Suppressor macrophage treated with lipopolysaccharide for 1 hour (primary cell): ENCODE measurements around the gene POM121.
A peak's percentile ranks its signal among the peaks of the same experiment; 100 is the strongest.
"Not testable (repeated sequence)": the region's sequence is repeated elsewhere in the genome, so short reads cannot be mapped to it uniquely, and the experiment has no call there.

Experiments used
- DNase-seq, 3 donors: peaks; one replicate each; pipeline ENCODE4 v3.0.0-alpha.2; 2020 to 2022

The POM121 gene

GRCh38 chr7:72924733-72925545 lies at the start of gene POM121:
POM121 (plus strand) TSS chr7:72925095; CDS start chr7:72925122, 27 bp downstream.
- peak; percentile 91 to 95 (median 94) for DNase-seq

DNA sequence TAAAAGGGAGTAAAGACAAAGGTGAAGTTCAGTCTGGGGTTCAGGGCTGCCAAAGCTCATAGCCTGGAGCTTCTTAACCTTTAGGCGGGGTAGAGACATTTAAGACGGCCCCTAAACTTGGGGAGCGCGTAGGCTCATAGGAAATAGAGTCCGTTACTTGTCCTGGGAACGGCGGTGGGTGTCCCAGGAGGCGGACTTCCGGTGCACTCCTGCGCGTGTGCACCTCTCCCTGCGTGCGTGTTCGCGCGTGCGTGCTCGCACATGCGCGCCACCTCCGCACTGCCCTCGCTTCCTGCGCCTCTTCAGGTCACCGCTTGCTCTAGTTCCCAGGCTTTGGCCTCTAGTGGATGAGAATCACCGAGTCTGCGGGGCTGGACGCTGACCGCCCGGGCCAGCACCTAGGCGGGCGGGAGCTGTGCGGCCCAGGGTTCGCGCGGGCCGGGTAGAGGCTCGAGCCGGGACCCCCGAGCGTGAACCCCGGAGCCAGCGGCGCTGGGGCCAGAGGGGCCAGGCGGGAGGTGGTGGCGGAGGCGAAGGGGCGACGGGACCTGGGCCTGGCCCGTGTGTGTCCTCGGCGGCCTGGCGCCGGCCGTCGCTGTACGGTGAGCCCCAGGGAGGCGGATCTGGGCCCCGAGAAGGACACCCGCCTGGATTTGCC lies 45.7 kb upstream of the POM121 start:
- DNase-seq: peak; percentile 58 to 68 (median 66)

DNA sequence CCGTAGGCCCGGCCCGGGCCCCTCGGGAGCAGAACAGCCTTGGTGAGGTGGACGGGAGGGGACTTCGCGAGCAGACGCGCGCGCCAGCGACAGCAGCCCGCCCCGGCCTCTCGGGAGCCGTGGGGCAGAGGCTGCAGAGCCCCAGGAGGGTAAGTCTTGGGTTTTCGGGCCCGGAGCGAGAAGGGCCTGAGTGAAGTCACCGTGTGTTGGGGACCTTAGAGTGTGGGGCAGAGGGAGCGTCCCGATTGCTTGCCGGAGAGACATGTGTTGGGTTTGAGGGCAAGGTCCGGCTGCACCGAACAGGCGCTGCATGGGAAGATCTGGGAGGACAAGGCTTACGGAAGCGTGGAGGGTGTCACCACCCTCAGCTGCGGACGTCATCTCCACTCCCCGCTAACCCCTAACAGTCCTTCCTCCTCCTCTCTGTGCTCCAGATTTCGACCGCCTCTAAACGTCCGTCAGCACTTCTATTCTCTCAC lies 45.1 kb upstream of the POM121 start:
- peak; percentile 73 to 82 (median 79) for DNase-seq

DNA sequence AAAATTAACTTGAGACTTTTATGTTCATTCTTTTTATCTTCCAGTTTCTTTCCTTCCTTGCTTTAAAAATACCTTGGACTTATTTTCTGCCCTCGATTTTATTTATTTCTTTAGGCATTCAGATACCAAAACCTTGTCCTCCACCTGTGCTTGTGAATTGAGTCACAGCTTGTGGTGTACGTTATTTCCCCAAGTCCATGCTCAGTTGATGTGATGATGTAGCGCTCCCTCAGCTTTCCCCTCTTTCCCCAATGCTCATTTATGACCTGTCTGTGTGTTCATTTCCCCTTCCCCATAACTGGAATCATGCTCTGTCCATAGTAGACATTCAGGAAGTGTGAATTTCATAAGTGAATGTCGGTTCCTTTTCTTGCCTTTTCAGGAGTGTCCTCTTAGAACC lies 33.1 kb upstream of the POM121 start:
- DNase-seq: peak; percentile 29 to 54 (median 43)

- DNase-seq: not testable (repeated sequence)
Observed at GRCh38 chr7:72904740-72905139, 20.2 kb upstream of the POM121 start.

- DNase-seq: not testable (repeated sequence)
Observed at GRCh38 chr7:72908422-72908821, 16.5 kb upstream of the POM121 start.

- DNase-seq: peak in 1 of 3 donors; percentile 19
Observed at GRCh38 chr7:72911395-72911794, 13.5 kb upstream of the POM121 start.

DNA sequence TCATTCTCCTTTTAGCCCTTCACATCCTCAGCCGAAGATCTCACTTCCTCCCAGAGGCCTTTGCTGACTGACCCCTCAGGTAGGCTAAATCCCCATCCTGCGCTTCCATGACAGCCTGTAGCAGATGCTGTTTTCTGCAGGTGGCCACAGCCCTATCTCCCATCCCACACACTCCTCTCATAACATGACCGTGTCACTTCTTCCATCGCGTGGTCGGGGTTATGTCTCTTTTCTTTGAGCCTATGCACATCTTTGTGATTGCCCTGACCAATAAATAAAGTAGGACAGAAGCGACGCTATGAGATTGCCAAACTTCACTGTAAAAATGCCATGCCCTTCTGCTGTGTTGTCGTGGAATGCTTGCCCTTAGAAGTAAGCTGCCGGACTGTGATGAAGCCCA lies 11.1 kb upstream of the POM121 start:
- DNase-seq: not testable (repeated sequence)

GRCh38 chr7:72914756-72915525 lies 10.0 kb upstream of the POM121 start:
- peak; percentile 69 to 73 (median 70) for DNase-seq

DNA sequence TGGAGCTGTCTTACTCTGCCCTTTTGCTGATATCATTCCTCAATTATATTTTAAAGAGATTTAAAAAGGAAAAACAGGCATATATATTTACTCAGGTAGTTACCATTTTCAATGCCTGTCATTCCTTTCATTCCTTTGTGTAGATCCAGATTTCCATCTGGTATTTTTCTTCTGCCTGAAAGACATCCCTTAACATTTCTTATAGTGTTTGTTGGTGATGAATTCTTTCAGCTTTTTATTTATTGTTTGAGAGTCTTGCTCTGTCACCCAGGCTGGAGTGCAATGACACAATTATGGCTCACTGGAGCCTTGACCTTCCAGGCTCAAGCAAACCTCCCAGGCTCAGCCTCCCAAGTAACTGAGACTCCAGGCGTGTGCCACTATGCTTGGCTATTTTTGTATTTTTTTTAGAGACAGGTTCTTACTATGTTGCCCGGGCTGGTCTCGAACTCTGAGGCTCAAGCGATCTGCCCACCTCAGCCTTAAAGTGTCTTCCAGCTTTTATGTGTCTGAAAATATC lies 5.6 kb upstream of the POM121 start:
- no peak for DNase-seq

DNA sequence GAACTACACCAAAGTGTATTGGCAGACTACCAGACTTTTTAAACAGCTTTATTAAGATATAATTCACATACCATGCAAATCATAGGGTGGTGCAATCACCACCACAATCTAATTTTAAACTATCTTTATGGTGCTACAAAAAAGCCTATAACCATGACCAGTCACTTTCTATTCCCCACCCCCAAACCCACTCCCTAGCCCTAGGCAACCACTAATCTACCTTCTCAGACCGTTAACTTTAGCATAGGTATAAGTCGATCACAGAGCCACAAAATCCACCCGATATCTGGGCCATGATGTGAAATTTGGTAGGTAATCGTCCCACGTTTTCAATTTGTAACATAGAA lies 536 bp upstream of the POM121 start:
- no peak for DNase-seq

DNA sequence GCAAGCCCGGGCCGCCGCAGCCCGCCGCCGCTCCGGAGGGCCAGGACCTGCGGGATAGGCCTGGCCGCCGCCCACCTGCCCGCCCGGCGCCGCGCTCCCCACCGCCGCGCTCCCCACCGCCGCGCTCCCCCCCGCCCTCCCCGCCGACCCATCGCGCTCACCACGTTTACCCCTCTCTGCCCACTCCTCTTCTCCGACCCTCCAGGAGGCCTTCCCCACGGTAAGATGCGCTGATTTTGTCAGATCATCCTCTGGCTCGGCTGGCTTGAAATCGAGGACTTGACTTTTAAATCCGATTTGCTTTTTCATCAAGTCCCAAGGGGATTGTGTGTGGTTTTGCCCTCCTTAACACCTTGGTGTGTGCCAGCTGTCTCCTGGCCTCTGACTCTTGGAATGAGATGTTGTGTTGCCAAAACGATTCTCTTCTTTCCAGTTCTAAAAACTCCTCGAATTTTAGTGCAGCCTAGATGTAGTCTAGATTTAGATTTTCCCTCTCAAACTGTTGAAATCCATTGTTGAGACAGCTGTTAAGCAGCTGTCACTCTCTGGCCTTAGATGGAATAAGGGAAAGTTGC lies 738 bp downstream of the POM121 start:
- no peak for DNase-seq

DNA sequence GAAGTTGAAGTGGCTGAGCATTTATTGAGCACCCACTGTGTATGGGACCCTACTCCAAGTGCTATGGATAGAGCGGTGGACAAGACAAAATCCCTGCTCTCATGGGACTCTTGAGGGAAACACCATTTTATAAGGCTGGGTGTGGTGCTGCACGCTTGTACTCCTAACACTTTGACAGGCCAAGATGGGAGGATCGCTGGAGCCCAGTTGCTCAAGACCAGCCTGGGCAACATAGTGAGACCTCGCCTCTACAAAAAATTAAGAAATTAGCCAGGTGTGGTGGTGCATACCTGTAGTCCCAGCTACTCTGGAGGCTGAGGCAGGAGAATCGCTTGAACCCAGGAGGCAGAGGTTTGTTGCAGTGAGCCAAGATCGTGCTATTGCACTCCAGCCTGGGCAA lies 2.9 kb downstream of the POM121 start:
- DNase-seq: not testable (repeated sequence)

GRCh38 chr7:72928216-72928615 lies 3.3 kb downstream of the POM121 start:
- not testable (repeated sequence) for DNase-seq

GRCh38 chr7:72942022-72942705 lies 17.3 kb downstream of the POM121 start:
- not testable (repeated sequence) for DNase-seq

GRCh38 chr7:72942956-72943355 lies 18.1 kb downstream of the POM121 start:
- not testable (repeated sequence) for DNase-seq

DNA sequence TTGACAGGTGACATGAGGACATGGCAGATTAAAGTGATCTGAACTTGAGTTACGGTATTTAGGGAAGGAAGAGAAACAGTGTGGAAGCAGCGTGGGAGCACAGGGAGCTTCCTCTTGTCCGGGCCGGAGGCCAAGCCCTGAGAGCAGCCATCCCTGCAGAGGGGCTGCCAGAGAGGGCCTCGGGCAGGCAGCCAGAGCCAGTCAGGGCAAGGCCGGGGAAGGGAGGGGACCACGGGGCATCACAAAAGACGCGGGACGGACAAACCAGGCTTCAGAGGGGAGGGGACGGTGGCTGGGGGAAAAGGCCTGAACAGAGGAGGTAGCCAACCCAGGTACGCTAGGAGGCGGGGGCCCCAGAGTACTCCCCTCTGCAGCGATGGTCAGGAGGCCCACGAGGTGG lies 20.0 kb downstream of the POM121 start:
- not testable (repeated sequence) for DNase-seq

- not testable (repeated sequence) for DNase-seq
Observed at GRCh38 chr7:72945597-72945996, 20.7 kb downstream of the POM121 start.

GRCh38 chr7:72946130-72946745 lies 21.3 kb downstream of the POM121 start:
- DNase-seq: not testable (repeated sequence)

- not testable (repeated sequence) for DNase-seq
Observed at GRCh38 chr7:72948714-72949113, 23.8 kb downstream of the POM121 start.

DNA sequence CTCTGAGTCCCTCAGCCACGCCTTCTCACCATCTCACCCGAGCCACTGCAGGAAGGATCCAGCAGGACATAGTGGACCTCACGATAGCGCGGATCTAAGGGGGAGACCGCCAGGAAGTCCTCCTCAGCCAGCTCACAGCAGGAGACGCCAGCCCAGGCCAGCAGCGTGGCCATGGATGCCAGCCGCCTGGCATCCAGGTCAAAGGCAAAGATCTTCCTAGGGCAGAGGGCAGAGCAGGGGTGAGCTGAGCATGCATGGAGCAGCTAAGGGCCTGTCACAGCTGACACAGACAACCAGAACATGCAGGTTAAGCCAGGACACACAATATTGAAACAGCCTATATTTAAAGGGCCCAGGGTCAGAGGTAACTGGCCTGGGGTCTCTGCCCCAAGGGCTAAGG lies 24.4 kb downstream of the POM121 start:
- not testable (repeated sequence) for DNase-seq
